GM18519 (cell line): ENCODE data around the gene MMP25.

ENCODE experiments used
- ATAC-seq: cut with Tn5 transposase; IDR thresholded peaks from one replicate; pipeline ENCODE4 v1.9.1; 2021; ENCODE audit warnings: mild to moderate bottlenecking, moderate library complexity; ENCODE audit not compliant: unreplicated experiment, low FRiP score

MMP25 gene

DNA sequence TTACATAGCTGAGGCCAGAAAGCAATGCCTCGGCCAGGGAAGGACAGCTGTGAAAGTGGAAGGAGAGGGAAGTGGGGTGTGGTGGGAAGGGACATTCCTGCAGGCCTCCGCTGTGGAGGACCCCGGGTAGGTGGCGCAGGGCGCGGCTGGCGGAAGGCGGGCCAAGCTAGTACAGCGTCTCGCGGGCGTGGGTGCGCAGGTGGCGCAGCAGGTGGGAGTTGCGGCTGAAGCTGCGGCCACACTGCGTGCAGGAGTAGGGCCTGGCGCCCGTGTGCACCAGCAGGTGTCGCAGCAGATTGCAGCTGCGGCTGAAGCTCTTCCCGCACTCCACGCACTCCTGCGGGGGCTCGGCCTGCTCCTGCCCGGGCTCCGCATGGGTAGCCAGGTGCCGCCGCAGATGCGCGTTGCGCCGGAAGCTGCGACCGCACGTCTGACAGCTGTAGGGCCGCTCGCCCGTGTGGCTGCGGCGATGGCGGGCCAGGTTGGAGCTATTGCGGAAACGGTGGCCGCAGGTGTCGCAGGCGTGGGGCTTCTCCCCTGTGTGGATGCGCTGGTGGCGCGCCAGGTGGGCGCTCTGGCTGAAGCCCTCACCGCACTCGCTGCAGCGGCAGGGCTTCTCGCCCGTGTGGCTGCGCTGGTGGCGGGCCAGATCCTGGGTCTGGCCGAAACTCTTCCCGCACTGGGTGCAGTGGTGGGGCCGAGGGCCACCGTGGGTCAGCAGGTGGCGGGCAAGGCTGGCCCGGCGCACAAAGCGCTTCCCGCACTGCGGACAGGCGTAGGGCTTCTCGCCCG is 42.8 kb downstream of the MMP25 start:
- no peak for ATAC-seq

- no peak for ATAC-seq
Measured at GRCh38 chr16:3089717-3090592, 43.6 kb downstream of the MMP25 start.

DNA sequence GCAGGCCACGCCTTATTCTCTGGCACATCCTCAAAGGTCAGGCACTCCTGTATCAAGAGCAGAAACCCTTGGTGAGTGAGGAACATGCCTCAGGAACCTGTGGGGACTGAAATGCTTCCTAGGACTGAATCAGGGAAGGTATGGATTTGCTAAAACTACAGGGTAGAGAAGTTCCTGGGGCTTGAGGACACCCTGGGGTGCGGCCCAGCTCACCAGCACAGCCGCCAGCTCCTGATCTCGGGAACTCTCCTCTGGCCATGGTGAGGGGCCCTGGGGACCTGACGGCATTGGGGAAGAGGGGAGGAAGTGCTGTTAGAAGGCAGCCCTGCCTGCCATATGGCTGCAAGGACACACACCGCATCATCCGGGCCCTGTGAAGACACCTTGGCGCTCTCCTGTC is 45.2 kb downstream of the MMP25 start:
- no peak for ATAC-seq

DNA sequence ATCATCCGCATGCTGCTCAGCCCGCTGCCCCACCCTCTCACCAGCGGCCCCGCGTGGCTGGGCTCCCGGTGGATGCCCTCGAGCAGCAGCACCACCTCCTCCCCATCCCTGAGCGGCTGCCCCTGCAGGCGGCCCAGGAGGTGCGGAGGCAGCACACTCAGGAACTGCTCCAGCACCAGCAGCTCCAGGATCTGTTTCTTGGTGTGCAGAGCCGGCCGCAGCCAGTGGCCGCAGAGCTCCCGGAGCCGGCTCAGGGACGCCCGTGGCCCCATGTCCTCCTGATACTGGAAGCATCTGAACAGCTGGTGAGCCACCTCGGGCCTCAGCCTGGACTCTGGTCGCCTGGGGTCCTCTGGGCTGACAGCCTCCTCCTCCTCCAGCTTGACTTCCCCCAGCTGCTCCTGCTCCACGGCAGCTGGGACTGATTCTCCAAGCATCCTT is 46.2 kb downstream of the MMP25 start:
- no peak for ATAC-seq

- ATAC-seq, result no peak
Measured at GRCh38 chr16:3094289-3095027, 48.1 kb downstream of the MMP25 start.

- ATAC-seq, result peak; percentile 52
Measured at GRCh38 chr16:3095869-3096268, 49.5 kb downstream of the MMP25 start.

- no peak for ATAC-seq
Measured at GRCh38 chr16:3096362-3096761, 50.0 kb downstream of the MMP25 start.

- no peak for ATAC-seq
Measured at GRCh38 chr16:3097266-3097665, 50.9 kb downstream of the MMP25 start.

DNA sequence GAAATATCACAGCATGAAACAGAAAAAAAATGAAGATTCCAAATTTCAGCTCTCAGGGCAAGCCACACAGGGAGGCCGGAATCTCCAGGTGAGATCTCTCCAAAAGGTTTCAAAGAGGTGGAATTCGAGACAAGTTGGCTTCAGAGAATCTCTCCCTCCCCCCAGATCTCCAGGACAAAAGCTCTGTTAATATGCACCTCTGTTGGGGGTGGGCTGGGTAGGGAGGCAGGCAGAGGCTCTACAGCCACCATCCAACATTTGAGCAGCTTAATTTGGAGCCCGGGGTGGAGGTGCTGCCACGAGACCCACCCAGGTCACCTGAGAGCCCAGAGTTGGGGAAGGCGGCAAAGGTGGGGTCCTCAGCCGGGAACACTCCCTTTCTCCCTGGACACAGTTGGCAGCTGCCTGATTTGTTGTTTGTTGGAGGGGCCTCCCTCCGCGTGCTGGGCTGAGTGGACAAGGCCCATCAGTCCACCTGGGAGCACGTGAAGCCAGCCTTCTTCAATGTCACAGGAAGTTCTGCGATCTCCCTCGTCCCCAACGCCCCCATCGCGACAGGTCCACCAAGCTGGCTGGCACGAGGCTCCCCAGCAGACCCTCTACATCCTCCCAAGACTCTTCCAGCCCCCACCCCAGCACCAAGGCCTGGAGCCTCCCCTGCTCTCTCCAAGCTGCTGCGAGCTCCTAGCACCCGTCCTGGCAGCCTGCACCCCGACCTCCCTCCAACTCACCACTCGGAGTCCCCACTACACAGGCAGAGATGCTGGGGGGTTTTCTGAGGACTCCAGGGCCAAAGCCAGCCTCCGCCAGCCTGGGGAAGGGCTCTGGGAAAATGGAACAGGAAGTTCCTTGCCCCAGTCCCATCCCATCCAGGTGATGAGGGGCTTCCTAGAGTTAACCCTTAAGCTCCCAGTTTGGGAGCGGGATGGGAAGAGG is 52.4 kb downstream of the MMP25 start, which contains the start of gene ZSCAN10:
TSS of gene ZSCAN10 (minus strand) at position 836 of the 936 bp plus-strand sequence. CDS start 6,357 bp downstream, outside the sequence.
- ATAC-seq, result no peak

GRCh38 chr16:3099395-3099731 is 53.0 kb downstream of the MMP25 start:
- ATAC-seq, result no peak

DNA sequence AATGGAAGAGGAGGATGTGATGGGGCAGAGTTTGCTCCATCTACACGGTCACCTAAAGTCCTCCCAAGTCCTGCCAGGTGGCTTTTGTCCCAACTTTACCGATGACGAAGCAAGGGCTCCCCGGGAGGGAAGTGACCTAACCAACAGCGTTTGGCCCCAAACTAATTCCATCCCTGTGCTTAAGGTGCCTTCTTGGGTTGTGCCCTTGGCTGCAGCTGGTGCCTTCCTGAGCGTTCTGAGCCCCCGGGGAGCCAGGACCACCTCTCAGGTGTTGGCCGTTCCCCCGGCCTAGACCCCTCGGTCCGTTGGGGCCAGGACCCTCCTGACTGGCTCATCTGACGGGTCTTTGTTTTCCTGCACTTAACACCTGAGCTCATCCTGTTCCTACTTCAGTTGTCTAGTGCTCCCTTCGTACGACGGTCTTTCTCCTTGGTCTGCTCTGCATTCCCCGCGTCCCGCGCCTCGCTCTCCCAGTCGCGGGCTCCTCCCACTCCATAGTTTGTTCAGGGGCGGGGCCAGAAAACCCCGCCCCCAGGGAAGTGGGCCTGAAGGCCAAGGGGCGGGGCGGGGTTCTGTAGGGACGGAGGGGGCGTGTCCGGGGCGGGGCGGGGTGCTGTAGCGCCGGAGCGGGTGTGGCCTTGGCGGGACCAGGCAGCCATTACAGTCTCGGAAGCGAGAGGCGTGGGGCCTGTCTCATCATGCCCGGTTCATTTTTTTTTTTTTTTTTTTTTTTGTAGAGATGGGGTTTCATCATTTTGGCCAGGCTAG is 53.6 kb downstream of the MMP25 start:
- no peak for ATAC-seq

DNA sequence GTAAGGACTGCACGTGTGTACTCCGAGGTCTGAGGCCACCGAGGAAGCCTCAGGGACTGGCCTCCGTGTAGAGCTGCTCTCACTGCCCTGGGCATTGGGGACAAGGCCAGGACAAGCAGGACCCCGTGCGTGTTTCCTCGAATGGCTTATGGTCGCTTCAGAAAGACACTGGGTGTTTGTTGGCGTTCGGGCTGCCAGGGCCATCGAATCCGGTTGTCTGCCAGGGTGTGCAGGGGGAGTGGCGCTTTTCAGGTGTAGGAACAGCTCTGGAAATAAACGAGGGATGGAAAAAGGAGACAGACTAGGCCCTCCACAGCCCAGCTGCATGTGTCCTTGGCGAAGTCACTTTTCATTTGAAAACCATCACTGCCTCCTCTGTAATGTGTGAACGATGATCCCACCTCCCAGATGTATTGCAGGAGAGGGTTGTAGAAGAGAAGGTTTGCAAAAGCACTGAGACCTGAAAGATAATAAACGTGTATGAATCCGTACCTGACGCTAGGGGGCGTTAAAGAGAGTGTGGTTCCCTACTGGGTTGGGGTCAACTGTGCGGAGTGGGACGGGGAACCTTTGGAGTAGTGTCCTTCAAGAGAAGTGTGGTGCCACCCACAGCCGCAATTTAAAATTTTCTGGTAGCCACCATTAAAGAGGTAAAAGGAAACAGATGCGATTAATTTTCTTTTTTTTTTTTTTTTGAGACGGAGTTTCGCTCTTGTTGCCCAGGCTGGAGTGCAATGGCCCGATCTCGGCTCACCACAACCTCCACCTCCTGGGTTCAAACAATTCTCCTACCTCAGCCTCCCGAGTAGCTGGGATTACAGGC is 54.9 kb downstream of the MMP25 start:
- ATAC-seq, result no peak

DNA sequence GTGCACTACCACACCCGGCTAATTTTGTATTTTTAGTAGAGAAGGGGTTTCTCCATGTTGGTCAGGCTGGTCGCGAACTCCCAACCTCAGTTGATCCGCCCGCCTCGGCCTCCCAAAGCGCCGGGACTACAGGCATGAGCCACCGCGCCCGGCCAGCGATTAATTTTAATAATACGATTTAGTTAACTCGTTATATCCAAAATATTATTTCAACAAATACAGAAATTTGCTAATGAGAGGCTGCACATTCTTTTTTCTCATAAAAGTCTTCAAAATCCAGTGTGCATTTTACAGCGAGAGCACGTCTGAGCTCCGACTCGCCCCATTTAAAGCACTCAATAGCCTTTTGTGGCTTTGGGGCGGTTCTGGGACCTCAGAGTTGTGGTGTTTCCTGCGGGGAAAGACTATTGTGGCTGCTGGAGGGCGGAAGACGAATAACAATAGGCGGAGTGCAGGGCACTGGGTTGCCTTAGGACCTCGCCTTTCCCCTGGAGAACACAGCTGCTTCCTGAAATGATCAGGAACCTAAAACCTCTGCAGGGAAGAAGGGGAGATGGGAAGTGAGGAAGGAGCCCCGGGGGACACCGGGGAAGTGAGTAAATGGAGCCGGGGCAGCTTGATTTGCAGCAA is 55.6 kb downstream of the MMP25 start:
- no peak for ATAC-seq

DNA sequence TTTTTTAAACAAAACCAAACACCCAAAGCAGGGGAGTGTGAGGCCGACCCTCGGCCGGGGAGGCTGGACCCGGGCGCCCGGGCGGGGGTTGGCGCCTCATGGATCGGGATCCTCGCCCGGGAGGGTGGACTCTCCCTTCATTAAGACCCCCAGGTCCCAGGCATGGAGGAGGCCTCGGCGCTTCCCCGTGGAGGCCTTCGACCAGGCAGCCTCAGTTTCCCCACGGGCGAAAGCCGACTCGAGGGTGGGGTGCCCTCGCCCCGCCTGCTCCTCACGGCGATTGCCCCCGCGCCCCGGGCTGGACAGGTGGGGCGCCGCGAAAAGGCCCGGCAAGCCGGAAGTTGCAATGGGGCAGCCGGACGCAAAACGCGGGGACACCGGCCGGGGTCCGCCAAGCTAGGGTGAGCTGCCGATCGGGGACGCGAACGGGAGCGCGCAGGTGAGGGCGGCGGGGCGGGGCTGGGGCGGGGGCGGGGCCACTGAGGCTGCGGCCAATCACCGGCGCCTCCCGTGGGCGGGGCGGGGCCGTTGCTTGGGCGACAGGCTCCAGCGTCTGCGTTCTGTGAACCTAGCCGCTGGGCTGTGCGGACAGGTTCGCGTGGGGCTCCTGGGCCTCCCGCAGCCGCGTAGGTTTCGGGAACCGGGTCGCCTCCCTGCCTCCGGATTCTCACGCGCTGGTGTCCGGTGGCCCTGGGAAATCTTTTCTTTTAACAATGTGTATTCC is 60.0 kb downstream of the MMP25 start:
- ATAC-seq, result peak; percentile 63
